ENCODE results near the gene PGD.
"Not testable (repeated sequence)": the region's sequence is repeated elsewhere in the genome, so short reads cannot be mapped to it uniquely, and the experiment has no call there.

The PGD gene

GRCh38 chr1:10398734-10399443, at the start of gene PGD:
PGD (plus strand) TSS chr1:10399064; CDS start chr1:10399118, 54 bp downstream.
- FAIRE-seq = no peak

DNA sequence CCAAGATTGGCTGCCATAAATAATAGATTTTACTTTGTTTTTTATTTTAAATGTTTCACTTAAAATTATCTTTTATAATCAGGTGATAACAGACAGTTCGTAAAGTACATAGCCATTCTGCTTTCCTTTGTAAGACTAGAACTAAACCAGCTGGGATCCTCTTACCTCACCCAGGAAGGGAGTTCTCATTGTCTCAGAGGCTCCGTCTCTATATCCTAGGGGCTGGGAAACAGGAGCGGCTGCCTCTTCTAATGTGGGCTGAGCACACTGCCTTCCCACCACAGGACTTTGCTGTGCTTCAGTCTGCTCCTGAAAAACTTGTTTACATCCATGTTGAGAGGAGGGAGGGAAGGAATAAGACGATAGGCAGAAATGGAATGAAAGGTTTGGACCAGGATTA, 45.6 kb upstream of the PGD start:
- no peak for FAIRE-seq

- FAIRE-seq = no peak
Observed at GRCh38 chr1:10353693-10354092, 45.2 kb upstream of the PGD start.

DNA sequence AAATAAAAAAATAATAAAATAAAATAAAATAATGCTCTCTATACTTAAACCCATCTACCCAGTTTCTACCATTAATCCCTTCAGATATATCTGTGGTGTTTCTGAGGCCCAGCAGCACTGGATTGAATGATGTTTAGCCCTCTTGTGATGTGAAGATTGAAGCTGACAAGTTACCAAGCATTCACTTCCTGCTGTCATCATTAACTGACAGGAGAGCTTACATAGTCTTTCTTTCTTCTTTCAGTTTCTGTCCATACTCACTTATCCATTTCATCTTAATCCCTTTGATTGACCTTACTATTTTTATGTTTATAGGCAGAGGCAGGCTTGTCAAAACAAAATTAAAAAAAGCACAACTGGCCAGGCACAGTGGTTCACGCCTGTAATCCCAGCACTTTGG, 38.8 kb upstream of the PGD start:
- FAIRE-seq = no peak

DNA sequence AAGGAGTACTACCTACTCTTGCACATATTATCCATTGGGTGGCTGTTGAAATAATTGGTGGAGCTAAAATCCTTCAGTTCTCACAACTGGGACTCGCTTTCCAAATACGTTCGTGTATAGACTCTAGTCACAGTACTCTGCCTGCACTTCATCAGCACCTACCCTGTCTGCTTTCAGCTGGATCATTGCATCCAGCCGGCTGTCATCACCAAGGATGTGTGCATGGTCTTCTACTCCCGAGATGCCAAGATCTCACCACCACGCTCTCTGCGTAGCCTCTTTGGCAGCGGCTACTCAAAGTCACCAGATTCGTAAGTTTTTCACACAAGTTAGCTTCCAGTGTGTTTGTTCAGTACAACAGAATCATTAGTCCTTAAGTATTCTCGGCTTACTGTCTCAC, 37.3 kb upstream of the PGD start:
- no peak for FAIRE-seq

DNA sequence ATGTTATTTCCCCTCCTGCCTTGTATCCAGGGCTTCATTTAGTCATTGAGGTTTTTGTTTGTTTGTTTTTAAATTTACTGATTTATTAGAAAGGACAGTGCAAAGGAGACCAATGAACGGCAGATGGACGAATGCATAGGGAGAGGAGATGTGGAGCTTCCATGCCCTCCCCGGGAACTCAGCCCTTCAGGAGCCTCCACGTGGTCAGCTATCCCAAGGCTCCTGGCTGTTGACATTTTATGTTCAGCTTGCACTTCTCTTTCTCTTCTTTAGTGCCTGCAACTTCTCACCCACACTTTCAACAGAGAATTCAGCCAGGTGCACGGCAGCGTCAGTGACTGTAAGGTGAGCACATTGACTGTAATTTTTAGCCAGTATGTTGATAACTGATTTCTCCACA, 30.7 kb upstream of the PGD start:
- no peak for FAIRE-seq

DNA sequence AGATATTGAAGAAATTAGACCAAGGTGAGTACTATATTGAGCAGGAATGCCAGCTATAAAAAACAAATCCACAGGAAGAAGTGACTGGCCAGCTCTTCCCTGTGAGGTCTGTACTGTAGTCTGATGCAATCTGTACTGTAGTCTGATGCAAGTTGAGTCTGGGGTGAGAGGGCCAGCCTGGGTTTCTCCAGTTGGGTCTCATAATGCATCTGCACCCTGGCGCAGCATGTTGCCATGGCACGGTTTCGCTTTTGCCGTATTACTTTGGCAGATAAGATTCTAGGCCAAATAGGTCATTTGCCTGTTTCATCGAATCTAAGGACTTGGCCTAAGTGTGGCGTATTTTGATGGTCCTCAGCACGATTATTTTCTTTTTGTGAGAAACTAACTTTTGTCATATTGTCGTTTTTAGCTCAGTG, 24.4 kb upstream of the PGD start:
- FAIRE-seq = no peak

DNA sequence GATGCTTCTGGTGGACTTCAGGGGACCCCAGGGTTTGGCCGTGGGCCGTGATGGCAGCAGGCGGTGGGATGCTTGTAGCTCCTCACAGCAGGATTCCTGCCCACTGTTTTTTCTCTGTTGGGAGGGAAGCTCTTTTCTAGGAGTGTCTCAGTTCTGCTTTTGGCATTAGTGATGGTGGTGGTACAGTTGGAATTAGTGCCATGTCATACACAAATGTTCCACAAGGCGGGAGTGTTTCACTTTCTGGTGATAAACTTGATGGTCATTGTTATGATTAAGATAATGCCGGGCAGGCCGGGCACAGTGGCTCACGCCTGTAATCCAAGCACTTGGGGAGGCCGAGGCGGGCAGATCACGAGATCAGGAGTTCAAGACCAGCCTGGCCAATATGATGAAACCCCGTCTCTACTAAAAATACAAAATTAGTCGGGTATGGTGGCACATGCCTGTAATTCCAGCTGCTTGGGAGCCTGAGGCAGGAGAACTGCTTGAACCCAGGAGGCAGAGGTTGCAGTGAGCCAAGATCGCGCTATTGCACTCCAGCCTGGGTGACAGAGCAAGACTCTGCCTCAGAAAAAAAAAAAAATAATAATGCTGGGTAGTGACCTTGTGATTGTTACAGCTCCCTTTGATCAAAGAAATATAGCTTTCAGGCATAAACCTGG, 21.4 kb upstream of the PGD start:
- not testable (repeated sequence) for FAIRE-seq

- FAIRE-seq = no peak
Observed at GRCh38 chr1:10378081-10378841, 20.6 kb upstream of the PGD start.

GRCh38 chr1:10379101-10379620, 19.7 kb upstream of the PGD start:
- FAIRE-seq = no peak

GRCh38 chr1:10379676-10380075, 19.2 kb upstream of the PGD start:
- no peak for FAIRE-seq

- FAIRE-seq = no peak
Observed at GRCh38 chr1:10380594-10381275, 18.1 kb upstream of the PGD start.

- FAIRE-seq = no peak
Observed at GRCh38 chr1:10383630-10384029, 15.2 kb upstream of the PGD start.

- no peak for FAIRE-seq
Observed at GRCh38 chr1:10384219-10384618, 14.6 kb upstream of the PGD start.

DNA sequence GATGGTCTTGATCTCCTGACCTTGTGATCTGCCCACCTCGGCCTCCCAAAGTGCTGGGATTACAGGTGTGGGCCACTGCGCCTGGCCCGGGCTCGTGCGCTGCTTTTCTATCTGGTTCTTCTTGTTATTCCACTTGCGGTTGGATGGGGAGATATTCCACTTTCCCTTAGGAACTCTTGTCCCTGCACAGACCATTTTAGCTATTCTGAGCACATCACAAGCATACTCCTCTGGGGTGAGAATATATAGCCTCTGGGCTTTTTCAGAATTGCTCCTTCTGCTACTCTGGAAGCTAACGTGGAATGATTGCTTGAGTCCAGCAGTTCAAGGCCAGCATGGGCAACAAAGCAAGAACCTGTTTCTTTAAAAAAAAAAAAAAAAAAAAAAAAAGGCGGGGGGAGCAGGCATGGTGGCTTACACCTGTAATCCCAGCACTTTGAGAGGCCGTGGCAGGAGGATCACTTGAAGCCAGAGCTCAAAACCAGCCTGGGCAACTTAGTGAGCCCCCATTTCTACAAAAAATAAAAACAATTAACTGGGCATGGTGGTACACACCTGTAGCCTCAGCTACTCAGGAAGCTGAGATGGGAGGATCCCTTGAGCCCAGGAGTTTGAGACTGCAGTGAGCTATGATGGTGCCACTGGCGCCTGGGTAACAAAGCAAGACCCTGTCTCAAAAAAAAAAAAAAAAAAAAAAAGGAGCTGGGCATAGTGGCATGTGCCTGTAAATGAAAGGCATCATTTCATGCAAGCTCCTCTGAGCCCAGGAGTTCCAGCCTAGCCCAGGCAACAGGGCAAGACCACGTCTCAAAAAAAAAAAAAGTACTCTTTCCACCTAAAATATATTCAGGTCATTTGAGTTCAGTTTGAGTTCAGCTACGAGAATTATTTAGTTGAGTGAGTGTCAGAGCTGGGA, 11.8 kb upstream of the PGD start:
- no peak for FAIRE-seq

DNA sequence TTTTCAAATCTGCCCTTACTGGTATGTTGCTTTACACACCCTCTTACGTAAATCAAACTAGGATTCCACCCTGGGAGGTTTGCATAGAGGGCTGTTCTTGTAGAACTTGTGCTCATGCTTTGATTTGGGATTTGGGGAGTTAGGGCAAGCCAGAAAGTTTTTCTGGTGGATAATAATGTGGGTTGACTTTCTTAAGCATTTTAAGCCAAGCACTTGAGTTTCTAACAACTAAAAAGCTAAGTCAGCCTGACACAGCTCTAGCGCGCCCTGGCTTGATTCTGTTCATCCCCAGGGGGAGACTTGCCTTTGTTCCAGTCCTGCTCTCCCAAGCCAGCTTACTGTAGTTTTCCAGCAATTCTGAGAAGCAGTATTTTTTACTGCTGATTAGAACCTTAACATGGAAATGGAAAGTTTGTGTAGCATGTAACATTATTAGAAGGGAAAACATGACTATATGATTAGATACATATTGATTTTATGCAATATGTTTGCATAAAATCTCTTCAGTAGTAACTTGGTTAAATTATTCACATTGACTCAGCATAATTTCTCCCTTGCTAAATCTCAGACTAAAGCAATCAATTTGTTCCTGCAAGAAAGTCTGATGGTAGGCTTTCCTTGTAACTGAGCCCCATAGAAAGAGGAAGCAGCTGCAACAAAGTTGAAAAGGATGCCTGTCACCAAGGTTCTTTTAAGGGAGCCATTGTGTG, 11.0 kb upstream of the PGD start:
- peak; percentile 90 for FAIRE-seq

DNA sequence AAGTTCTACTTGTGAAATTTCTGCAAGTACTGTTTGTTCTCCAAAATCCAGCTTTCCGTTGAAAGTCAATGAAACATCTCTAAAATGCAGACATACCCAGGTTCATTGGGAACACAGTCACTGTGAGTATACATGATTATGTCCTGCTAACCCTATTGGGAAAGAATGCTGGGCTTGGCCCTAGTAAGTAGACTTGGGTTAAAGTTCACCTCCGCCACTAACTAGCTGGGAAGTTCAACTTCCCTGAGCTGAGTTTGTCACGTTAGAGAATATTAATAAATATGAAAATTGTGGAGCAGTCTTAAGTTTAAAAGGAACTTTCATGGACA, 10.5 kb upstream of the PGD start:
- no peak for FAIRE-seq

- FAIRE-seq = no peak
Observed at GRCh38 chr1:10389271-10389973, 9.4 kb upstream of the PGD start.

DNA sequence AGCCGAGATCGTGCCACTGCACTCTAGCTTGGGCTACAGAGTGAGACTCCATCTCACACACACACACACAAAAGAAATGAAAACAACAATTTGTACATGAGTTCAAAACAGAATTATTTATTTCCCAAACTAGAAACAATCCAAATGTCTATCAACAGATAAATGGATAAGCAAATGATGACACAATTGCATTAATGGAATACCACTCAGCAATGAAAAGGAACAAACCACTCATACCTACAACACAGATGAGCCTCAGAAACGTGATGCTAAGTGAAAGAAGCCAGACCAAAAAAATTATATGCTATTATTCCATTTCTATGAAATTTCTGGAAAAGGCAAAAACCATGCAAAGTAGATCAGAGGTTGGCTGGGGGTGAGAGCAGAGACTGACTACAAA, 2.0 kb upstream of the PGD start:
- no peak for FAIRE-seq

- FAIRE-seq = no peak
Observed at GRCh38 chr1:10398278-10398733, 558 bp upstream of the PGD start.

- no peak for FAIRE-seq
Observed at GRCh38 chr1:10399444-10399941, 629 bp downstream of the PGD start.

Data from islet of Langerhans (tissue), 1 donor.